ENCODE results near the gene DOCK7.

DNA sequence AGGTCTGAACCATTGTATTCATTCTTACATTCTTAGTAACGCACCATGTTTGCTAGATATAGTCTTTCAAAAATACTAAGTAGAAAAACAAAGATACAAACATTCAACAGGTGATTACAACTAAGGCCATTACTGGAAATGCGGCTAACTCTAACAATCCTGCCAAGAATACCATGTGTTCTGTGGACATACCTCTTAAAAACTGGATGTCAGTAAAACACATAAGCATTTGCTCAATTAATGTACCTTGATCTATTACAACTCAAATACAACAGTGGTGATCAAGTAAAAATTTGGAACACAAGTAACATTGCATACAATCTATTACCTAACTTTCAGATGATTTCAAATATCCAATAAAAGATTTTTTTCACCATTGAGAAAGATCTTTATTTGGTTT, 75.4 kb downstream of the DOCK7 start:
- TF ChIP-seq POLR2A (IDR thresholded peaks at IDR 0.05): no peak
- TF ChIP-seq, protein P1, sequence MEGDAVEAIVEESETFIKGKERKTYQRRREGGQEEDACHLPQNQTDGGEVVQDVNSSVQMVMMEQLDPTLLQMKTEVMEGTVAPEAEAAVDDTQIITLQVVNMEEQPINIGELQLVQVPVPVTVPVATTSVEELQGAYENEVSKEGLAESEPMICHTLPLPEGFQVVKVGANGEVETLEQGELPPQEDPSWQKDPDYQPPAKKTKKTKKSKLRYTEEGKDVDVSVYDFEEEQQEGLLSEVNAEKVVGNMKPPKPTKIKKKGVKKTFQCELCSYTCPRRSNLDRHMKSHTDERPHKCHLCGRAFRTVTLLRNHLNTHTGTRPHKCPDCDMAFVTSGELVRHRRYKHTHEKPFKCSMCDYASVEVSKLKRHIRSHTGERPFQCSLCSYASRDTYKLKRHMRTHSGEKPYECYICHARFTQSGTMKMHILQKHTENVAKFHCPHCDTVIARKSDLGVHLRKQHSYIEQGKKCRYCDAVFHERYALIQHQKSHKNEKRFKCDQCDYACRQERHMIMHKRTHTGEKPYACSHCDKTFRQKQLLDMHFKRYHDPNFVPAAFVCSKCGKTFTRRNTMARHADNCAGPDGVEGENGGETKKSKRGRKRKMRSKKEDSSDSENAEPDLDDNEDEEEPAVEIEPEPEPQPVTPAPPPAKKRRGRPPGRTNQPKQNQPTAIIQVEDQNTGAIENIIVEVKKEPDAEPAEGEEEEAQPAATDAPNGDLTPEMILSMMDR (IDR thresholded peaks at IDR 0.05): no peak

Data from body of pancreas (tissue), 4 donors.